Fibroblast of upper back skin (primary cell): ENCODE measurements around the gene STK25.

Experiments used
- DNase-seq: peaks from one replicate; pipeline ENCODE4 v3.0.0-alpha.2; 2013

The STK25 gene

DNA sequence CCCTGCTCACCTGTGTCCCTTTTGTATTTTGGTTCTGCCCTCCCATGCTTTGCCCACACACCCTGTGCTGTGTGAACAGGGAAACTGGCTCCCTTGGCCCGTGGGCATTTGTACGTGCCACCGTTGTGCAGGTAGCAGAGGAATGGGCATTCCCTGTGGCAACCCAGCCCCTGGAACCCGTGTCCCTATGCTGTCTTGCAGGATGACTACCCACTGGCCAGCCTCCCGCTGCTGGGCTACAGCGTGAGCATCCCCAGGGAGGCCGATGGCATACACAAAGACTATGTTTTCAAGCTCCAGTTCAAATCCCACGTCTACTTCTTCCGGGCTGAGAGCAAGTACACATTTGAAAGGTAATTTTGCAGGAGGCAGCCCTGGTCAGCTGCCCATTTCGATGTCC is 15.3 kb downstream of the STK25 start:
- DNase-seq = no peak

DNA sequence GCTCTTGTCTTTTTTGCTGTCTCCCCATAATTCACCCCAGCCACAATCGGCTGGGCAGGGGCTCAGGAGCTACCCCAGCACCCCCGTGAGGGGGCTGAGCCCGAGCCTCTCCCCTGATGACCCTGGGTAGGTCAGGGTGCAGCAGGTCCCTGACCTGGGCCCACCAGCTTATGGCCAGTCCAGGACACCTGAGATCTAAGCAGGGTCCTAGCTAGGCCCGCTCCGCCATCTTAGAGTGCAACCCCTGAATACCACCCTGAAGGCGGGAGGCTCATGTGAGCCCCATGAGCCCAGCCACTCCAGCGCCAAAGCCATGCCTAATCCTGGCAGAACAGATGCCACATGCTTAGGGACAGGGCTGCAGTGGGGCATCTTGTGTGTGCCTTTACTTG is 16.2 kb downstream of the STK25 start:
- no peak for DNase-seq

DNA sequence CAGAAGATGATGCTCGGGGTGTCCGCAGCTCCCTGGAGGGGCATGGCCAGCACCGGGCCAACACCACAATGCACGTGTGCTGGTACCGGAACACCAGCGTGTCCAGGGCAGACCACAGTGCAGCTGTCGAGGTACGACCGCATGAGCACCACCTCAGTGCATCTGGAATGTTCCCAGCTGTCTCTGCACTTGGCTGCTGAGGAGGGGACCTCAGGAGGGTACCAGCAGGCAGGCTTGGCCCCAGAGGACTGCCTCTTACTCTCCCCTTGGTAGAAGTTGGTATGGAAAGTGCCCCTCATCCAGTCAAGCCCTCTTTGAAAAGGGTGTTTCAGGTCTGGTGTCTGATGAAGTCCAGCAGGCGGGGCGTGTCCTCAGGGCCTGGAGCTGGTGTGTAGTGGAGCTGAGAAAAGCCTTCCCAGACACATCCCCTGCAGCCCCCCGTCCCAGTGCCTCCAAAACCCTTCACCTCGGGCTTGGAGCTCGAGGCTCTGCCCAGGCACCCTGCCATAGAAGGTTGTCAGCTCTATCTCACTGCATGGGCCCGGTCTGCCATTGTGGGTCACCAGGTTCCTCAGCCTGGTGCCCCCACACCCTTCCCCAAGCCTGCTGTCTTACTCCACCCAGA is 16.7 kb downstream of the STK25 start:
- DNase-seq = no peak

DNA sequence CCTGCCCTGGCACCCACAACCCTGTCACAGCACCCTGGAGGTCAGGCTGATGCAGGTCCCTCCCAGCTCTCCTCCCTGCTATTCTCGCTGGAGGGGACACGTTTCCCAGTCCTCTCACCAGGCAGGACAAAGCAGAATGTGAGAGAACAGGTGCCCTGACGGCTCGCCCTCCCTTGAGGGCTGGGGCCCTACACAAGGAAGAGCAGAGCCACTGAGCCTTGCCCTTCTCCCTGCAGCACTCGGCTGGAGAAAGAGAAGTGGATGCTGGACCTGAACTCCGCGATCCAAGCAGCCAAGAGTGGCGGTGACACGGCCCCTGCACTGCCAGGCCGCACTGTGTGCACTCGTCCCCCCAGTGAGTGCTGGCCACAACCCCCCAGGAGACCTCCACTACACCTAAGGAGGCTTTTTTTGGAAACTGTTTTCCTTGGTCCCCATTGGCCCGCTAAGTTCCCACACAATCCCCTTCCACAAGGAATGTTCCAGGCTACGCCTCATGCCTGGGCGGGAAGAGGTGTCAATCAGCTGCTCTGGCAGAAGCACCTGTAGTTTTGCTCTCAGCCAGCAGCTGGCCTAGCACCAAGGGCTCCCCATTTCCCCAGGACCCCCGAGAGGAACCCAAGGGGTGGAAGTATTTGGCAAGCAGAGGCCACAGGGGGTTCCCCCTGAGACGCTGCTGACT is 17.4 kb downstream of the STK25 start:
- DNase-seq = no peak

DNA sequence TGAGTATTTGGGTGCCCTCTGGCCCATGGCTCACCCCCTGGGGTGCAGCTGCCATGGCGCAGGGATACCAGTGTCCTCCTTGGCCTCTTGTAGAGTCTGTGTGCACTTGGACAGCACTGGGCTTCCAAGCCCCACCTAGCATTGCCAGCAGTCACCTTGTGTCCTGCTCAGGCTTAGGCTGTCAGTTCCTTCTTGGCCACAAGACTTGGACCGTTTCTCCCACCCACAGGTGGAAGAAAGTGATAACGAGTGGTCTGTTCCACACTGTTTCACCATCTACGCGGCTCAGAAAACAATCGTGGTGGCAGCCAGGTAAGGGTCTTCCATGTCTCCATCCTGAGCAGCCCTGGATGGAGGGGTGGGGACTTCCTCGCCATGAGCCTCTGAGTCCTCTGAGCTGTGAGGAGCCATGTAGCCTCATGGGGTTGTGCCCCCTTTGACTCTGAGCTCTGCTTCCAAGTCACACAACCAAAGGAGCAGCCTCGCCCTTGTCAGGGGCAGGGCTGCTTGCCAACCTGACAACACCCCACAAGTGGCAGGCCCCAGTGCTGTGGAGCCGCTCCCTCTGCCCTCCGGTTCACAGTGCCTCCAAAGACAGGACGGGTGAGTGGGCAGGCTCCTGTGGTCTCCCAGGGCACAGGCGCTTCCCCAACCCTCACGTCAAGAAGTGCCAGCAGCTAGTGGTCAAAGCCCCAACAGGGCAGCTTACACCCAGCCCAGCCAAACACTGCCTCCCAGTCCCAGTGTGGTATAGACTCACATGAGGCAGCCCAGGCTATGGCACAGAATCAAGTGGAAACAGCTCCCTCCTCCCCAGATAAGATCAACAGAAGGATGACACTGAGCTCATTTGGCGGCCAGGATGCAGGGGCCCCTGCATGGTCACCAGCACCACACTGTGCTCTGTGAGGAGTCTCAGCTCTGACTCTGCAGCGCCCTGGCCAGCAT is 18.4 kb downstream of the STK25 start:
- no peak for DNase-seq

DNA sequence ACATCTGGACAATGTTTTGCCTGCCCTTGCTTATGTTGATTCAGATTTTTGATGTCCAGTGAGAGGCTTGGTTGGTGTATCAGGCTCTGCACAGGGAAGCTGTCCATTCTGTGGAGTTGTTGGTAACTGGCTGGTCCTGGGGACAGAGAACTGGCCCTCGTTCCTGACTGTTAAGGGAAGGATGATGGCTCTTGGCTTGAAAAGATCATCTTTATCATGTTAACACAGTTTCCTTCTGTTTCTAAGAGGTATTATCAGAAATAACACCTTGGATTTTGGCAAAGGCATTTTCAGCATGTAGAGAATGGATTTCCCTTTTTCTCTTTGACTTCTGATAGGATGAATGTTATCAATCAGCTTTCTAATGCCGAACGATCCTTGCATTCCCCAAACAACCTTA is 19.3 kb downstream of the STK25 start:
- no peak for DNase-seq

DNA sequence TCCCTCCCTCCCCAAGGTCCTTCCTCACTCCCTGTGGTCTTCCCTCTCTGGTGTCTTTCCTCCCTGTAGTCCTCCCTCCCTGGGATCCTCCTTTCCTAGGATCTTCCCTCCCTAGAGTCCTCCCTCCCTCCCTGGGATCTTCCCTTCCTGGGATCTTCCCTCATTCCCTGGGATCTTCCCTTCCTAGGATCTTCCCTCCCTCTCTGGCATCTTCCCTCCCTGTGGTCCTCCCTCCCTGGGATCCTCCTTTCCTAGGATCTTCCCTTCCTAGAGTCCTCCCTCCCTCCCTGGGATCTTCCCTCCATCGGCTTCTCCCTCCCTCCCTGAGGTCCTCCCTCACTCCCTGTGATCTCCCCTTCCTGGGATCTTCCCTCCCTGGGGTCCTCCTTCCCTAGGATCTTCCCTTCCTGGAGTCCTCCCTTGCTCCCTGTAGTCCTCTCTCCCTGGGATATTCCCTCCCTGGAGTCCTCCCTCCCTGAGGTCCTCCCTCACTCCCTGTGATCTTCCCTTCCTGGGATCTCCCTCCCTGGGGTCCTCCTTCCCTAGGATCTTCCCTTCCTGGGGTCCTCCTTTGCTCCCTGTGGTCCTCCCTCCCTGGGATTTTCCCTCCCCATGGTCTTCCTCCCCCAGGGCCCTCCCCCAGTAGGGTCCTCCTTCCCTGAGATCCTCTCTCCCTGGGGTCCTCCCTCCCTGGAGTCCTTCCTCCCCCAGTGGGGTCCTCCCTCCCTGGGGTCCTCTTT is 23.0 kb downstream of the STK25 start:
- DNase-seq = no peak

DNA sequence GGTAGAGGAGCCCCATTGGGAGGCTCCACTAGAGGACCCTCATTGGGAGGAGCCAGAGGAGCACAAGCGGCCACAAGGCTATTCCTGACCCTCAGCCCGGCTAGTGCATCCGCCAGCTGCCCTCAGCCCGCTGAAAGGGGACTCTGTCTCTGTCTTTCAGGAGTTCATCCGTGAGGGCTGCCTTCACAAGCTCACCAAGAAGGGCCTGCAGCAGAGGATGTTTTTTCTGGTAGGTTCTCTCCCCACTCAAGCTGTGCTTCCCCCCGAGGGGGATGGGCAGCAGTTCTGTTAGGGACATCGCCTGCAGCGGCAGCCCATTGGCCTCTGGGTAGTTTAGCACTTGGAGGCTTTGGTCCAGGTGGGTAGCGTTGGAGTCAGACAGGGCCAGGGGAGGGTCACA is 25.1 kb downstream of the STK25 start:
- no peak for DNase-seq

DNA sequence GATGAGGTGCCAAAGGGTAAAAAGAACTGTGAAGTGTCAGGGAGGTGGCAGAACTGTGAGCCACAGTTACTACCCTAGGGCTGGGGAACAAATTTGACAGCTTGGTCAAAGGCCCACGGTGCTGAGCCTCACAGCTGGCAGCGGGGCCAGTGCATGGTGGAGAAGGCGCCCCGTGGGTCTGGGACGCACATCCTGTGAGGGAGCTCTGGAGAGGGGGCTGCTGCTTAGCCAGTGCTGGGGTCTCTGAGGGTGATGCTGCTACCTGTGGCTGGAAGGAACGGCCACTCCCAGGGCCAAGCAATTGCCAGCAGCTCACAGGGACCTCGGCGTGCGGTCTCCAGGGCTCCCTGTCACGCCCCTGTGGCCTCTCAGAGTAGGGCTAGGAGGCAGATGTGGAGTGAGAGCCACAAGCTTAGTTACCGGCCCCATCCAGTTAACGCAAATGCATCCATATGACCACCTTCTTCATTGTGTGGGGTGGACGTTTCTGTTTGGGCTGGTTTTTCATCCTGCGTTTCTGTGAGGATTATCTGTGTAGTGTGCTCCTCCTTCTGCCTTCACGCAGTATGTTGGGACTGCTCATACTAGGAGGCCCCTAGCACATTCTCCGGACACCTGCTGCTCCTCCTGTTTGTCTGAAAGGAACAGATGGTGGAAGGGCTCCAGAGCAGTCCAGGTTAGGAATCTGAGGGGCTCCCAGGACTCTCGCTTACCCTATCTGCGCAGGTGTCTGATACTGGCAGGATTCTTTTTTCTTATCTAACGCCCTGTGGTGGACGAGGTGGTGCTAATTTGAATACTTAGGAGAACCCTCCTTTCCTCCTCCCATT is 26.0 kb downstream of the STK25 start:
- DNase-seq = no peak

DNA sequence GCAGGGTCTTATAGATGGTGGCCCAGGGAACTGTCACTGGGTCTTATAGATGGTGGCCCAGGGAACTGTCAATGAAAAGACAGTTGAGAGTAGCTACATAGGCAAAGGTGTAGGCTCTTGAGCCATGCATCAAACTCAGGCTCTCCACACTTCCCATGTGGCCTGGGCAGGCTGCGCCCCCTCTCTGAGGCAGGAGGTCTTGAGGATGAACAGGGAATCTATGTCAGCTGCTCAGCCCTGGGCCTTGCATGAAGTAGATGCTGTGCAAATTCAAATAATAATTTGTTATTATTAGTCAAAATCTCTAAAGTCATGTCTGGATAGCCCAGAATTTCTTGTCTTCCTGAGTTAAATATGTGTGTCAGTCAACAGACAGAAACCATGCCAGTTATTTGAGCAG is 26.7 kb downstream of the STK25 start:
- no peak for DNase-seq

DNA sequence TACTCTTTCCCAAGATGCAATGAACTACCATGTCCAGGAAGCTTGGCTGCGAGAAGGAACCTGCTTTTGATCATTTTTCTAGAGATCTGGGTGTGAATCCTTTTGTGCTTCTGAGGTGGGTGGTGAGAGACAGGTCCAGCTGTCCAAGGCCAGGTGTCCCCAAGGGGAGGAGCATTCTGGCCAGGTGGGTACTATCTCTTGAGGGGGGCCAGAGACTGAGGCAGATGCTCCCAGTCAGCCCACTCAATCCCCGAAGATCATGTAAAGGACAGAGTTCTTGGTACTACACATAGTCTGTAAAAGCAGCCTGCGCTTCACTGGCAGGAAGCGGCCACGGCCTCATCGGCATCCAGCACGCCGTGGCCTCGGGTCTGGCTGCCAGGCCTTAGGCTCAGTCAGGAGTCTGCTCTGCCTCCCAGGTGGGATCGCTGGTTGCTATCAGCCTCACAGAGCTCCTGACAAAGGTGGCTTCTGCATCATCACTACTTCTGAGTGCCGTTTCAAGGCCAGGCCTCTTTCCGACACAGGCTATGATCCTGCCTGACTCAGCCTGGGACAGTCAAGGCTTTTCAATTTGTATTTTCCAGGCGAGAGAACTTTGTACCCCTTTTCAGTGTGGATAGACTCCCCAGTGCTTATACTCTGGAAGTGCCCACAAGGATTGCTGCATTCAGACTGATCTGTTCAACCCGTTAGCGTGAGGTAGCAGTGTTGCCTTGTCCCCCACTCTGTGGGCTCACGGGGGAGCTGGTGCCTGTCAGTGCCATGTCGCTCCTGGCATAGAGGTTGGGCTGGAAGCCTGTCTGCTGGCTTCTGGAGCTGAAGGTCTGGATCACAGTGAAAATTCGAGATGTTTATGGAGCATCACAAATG is 29.1 kb downstream of the STK25 start:
- no peak for DNase-seq

DNA sequence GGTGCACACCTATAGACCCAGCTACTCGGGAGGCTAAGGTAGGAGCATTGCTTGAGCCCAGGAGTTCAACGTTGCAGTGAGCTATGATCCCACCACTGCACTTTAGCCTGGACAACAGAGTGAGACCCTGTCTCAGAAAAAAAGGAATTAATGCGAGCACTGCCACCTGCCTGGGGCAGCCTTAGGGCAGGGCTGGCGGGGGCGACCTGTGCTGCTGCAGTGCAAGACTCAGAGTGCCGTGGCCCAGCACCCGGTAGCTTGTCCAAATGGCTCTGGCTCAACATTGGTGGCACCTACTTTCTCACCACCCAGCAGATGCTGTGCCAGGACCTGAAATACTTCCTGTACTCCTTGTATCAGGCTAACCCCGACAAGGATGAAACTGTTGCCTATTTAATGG is 30.2 kb downstream of the STK25 start:
- no peak for DNase-seq

DNA sequence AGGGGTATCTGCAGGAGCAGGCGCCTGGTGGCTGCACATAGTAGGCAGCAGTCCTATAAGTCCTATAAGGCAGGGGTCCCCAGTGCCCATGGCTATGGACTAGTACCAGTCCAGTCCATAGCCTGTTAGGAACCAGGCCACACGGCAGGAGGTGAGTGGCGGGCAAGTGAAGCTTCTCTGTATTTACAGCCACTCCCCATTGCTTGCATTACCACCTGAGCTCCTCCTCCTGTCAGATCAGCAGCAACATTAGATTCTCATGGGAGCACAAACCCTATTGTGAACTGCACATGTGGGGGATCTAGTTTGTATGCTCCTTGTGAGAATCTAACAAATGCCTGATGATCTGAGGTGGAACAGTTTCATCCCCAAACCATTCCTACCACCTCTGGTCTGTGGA is 33.1 kb downstream of the STK25 start:
- DNase-seq = no peak

DNA sequence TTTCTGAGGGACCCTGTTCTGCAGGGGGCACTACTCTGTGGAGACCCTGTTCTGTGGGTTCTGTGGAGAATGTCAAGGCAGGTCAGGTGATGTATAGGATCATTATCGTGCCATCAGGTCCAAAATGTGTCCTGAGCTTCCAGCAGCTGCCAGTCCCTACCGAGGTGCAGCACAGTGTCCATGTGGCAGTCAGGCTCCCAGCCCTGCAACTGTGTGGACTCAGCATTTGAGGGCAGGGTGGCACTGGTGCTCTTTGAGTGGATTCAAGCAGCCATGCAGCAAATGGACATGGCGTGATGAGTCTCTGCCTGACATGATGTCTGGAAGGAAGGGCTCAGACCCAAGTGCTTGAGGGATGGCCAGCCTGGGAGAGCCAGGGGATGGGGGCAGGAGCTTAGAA is 35.0 kb downstream of the STK25 start:
- DNase-seq = no peak

DNA sequence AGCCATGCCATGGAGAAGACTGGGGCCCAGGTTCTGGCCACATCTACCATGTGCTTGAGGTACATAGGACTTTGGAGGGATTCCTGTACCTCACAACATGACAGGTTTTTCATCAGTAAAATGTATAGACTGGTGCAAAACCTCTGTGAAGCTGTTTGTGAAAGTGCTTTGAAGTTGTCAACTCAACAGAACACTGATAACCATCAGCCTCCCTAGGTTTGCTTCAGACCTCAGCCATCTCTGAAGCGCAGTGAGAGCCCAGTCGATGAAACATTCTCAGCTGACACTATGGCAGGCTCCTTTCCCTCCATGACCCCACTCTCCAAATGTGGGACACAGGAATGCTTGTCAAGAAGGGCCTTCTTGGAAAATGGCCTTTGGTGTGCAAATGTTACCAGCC is 38.6 kb downstream of the STK25 start:
- DNase-seq = no peak

DNA sequence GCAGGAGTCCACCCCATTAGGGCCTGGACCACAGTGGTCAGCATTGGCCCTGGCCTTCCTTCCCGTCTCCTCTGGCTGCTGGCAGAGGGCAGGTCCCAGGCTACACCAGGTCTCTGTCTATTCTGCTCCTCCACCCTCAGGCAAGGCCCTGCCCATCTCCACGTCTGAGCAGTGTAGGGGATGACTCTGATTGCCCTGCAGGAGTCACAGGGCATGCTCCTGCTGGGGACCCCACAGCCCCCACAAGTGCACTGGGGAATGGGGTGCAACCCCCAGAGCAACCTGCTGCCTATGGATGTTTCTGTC is 40.0 kb downstream of the STK25 start:
- no peak for DNase-seq

DNA sequence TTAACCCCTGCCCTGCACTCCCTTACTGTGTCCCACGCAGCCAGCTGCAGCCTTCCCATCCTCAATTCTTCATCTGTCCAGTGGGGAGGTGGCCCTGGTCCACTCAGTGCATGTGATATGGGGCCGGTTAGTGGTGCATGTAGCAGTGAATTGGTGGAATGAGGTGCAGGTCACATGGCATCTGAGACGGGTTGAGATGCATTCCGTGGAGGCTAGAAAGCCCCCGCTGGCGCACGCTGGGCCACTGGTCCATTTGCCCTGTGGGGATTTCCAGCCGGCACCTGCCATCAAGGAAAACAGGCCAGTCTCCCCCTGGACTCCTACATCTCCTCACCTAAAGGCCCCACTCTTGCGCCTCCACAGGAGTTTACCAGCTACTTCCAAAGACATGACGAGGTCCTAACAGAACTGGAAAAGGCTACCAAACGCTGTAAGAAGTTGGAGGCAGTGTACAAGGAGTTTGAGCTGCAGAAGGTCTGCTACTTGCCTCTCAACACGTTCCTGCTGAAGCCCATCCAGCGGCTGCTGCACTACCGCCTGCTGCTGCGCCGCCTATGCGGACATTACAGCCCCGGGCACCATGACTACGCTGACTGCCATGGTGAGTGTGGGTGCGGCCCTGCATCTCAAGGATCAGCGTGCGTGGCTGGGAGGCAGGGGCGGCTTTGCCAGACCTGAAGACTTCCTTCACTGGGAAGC is 40.5 kb downstream of the STK25 start:
- no peak for DNase-seq

DNA sequence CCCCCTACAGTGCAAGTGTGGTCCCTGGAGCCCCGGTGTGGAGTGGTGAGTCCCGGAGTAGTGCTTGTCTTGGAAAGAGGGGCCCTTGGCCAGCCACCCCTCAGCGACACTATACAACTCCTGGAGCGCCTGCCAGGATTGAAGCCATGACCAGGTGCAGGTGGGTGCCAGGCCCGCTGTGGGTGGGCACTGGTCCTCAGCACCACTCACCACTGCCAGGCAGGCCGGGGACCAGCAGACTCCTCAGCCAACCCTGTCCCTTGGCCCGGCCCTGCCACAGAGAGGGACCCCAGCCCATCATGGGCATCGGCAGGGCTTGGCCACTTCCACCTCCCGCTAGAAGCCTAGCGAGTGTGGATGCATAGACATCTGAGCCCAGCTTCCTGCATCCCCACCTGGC is 42.2 kb downstream of the STK25 start:
- DNase-seq = no peak

DNA sequence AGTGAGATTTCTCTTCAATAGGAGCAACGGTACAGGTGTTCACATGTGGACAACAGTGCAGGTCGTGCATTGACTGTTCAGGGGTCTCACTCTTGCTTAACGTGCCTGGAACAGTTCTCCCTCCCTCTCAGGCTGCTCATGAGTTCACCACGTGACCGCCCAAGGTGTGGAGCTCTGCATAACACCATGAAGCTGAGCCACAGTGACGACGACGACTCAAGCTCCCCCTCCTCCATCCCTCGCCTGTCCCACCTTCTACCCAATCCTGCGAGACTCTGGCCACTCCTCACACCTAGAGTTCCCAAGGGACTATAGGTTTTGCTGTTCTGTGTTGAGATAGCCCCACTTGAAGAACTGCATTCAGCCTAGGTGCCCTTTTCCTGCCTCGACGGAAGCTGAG is 42.8 kb downstream of the STK25 start:
- DNase-seq = no peak

DNA sequence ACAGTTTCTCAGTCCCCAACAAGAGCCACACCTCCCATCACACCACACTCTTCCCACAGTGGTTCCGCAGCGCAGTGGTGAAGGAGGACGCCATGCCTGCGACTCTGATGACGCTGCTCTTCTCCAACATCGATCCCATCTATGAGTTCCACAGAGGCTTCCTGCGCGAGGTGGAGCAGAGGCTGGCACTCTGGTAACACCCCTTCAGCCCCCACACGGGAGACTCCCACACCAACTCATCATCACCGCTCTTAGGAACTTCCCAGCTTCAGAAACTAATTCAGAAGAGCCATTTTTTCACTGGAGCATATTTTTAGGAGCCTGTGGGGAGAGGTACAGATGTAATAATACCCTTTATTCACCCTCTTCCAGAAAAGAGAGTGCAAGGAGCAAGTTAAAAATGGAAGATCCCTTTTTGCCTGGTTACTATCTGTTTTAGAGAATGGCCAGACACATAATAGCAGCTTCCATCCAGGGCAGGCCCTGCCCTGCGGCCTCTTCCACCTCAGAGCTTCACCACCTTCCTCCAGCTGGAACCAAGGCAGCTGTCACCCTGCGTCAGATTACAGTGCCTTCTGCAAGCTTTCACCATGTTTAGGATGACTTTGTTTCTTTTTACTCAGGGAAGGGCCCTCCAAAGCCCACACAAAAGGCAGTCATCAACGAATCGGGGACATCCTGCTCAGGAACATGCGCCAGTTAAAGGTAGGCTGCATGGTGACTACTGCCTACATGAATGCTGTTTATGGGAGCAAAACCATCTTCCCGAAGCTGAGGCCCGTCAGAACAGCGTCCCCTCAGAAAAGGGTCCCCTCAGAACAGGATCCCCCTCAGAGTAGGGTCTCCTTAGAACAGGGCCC is 44.9 kb downstream of the STK25 start:
- DNase-seq = no peak
